SK-N-SH (cell line): Measurements from ENCODE around the gene MELK.

Experiments used
- ELF1 ChIP-seq: IDR thresholded peaks from 2 replicates; pipeline ENCODE4 v1.4.0; 2012
- FOXM1 ChIP-seq: IDR thresholded peaks from 2 replicates; pipeline ENCODE4 v1.4.0; 2012; ENCODE audit warnings: low read depth, mild to moderate bottlenecking
- JUND ChIP-seq: IDR thresholded peaks from 2 replicates; pipeline ENCODE4 v1.4.0; 2012
- NFIC ChIP-seq: IDR thresholded peaks from 2 replicates; pipeline ENCODE4 v1.4.0; 2012; ENCODE audit warnings: borderline replicate concordance
- PBX3 ChIP-seq: IDR thresholded peaks from 2 replicates; pipeline ENCODE4; 2012
- POLR2AphosphoS5 ChIP-seq: IDR thresholded peaks from 2 replicates; pipeline ENCODE4 v1.6.1; 2012; ENCODE audit warnings: low read depth, low read length
- REST ChIP-seq: IDR thresholded peaks from 2 replicates; pipeline ENCODE4 v1.6.1; 2012; ENCODE audit warnings: mild to moderate bottlenecking, low read depth, low read length, moderate library complexity
- RFX5 ChIP-seq: IDR thresholded peaks from 2 replicates; pipeline ENCODE4 v1.6.1; 2012; ENCODE audit warnings: mild to moderate bottlenecking, improper control_type of control experiment, low read length
- SIN3A ChIP-seq: IDR thresholded peaks from 2 replicates; pipeline ENCODE4 v1.6.1; 2012; ENCODE audit warnings: low read depth, mild to moderate bottlenecking, low read length, moderate library complexity, borderline replicate concordance
- TCF12 ChIP-seq: IDR thresholded peaks from 2 replicates; pipeline ENCODE4 v1.4.0; 2012
- USF1 ChIP-seq: IDR thresholded peaks from 2 replicates; pipeline ENCODE4 v1.4.0; 2012; ENCODE audit warnings: low read depth, borderline replicate concordance
- TF ChIP-seq, protein P1 (sequence below): fragments of 200-600 bp; sonication (generic); IDR thresholded peaks from 2 replicates; pipeline ENCODE4 v1.6.1; 2017; ENCODE audit warnings: antibody characterized with exemption, mild to moderate bottlenecking, moderate library complexity

- TF ChIP-seq TCF12: no peak
- TF ChIP-seq POLR2AphosphoS5: no peak
- no peak for TF ChIP-seq USF1
- TF ChIP-seq, protein P1, sequence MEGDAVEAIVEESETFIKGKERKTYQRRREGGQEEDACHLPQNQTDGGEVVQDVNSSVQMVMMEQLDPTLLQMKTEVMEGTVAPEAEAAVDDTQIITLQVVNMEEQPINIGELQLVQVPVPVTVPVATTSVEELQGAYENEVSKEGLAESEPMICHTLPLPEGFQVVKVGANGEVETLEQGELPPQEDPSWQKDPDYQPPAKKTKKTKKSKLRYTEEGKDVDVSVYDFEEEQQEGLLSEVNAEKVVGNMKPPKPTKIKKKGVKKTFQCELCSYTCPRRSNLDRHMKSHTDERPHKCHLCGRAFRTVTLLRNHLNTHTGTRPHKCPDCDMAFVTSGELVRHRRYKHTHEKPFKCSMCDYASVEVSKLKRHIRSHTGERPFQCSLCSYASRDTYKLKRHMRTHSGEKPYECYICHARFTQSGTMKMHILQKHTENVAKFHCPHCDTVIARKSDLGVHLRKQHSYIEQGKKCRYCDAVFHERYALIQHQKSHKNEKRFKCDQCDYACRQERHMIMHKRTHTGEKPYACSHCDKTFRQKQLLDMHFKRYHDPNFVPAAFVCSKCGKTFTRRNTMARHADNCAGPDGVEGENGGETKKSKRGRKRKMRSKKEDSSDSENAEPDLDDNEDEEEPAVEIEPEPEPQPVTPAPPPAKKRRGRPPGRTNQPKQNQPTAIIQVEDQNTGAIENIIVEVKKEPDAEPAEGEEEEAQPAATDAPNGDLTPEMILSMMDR: no peak
- no peak for TF ChIP-seq NFIC
- TF ChIP-seq SIN3A: no peak
- TF ChIP-seq PBX3: no peak
- no peak for TF ChIP-seq RFX5
- no peak for TF ChIP-seq ELF1
- no peak for TF ChIP-seq REST
- no peak for TF ChIP-seq FOXM1
- no peak for TF ChIP-seq JUND
These were observed 149.3 kb downstream of the MELK start for GRCh38 chr9:36721846-36722588.
